Naive thymus-derived CD4-positive, alpha-beta T cell (primary cell): ENCODE measurements around the gene FRG2B. TPM values are rescaled to one million over a fixed set of nuclear protein-coding genes. Genes with fewer than 3 reads are reported as not detected.

Experiments used
- ATAC-seq: fragments of 150-1000 bp; cut with Tn5 transposase; 2 replicates; pipeline ENCODE4 v1.10.0; 2021; ENCODE audit warnings: mild to moderate bottlenecking, moderate library complexity
- CTCF ChIA-PET: fragments of 350-600 bp; sonication (Branson Sonifier 250); formaldehyde crosslinking; loops from one replicate; lab custom pipeline; 2021; ENCODE audit warnings: antibody characterized with exemption; lab: Charles Lee
- POLR2A ChIA-PET: fragments of 350-600 bp; sonication (Branson Sonifier 250); formaldehyde crosslinking; loops from one replicate; lab custom pipeline; 2021; ENCODE audit warnings: antibody characterized with exemption, inconsistent platforms; lab: Charles Lee
- DNase-seq, 9 donors: peaks; one replicate each; pipeline versions ENCODE4 v3.0.0 to v3.0.0-alpha.2; 2020 to 2022; ENCODE audit warnings: mixed read lengths in 1 of 9
- H3K27ac ChIP-seq: one replicate; pipeline ENCODE4 v1.7.0; 2013; ENCODE audit warnings: mild to moderate bottlenecking, low read depth, low read length, moderate library complexity
- H3K27me3 ChIP-seq, 2 donors: one replicate each; pipeline ENCODE4 v1.7.0; 2013; ENCODE audit warnings: low read length in 2 of 2, mild to moderate bottlenecking in 2 of 2, moderate library complexity in 2 of 2; ENCODE audit not compliant: control insufficient read depth in 2 of 2, insufficient read depth in 2 of 2
- H3K36me3 ChIP-seq, 3 experiments: 1 replicate in 2 of 3; 2 replicates in 1 of 3; pipeline ENCODE4 v1.7.0; 2013; ENCODE audit warnings: low read length in 3 of 3, mild to moderate bottlenecking in 3 of 3, moderate library complexity in 1 of 3; ENCODE audit not compliant: insufficient read depth in 3 of 3, control insufficient read depth in 2 of 3
- H3K4me1 ChIP-seq, 2 donors: one replicate each; pipeline ENCODE4 v1.7.0; 2013; ENCODE audit warnings: low read length in 2 of 2, mild to moderate bottlenecking in 2 of 2, moderate library complexity in 1 of 2; ENCODE audit not compliant: control insufficient read depth in 2 of 2, insufficient read depth in 2 of 2
- H3K4me3 ChIP-seq: 2 replicates; pipeline ENCODE4 v1.7.0; 2013; ENCODE audit warnings: mild to moderate bottlenecking, low read length
- H3K9me3 ChIP-seq, 3 experiments: 1 replicate in 2 of 3; 2 replicates in 1 of 3; pipeline ENCODE4 v1.7.0; 2013; ENCODE audit warnings: low read length in 3 of 3; ENCODE audit not compliant: control insufficient read depth in 2 of 3
- H3K27ac Mint-ChIP-seq, 9 donors: one replicate each; pipeline ENCODE4 v1.8.0; 2020 to 2022; ENCODE audit warnings: mixed read lengths in 9 of 9, mild to moderate bottlenecking in 8 of 9, moderate library complexity in 5 of 9, inconsistent platforms in 2 of 9
- H3K27me3 Mint-ChIP-seq, 5 donors: one replicate each; pipeline ENCODE4 v1.8.0; 2021 to 2022; ENCODE audit warnings: mixed read lengths in 5 of 5, mild to moderate bottlenecking in 1 of 5
- H3K36me3 Mint-ChIP-seq, 5 donors: one replicate each; pipeline ENCODE4 v1.8.0; 2020 to 2022; ENCODE audit warnings: mixed read lengths in 5 of 5, mild to moderate bottlenecking in 3 of 5, inconsistent platforms in 1 of 5
- H3K4me1 Mint-ChIP-seq, 7 donors: one replicate each; pipeline ENCODE4 v1.8.0; 2020 to 2022; ENCODE audit warnings: mixed read lengths in 7 of 7, mild to moderate bottlenecking in 3 of 7, inconsistent platforms in 1 of 7
- H3K4me3 Mint-ChIP-seq, 10 donors: one replicate each; pipeline ENCODE4 v1.8.0; 2020 to 2022; ENCODE audit warnings: mild to moderate bottlenecking in 10 of 10, mixed read lengths in 10 of 10, moderate library complexity in 6 of 10, inconsistent platforms in 2 of 10
- H3K9me3 Mint-ChIP-seq, 11 donors: one replicate each; pipeline ENCODE4 v1.8.0; 2020 to 2022; ENCODE audit warnings: mixed read lengths in 11 of 11, mild to moderate bottlenecking in 4 of 11, inconsistent platforms in 1 of 11, moderate library complexity in 1 of 11
- intact Hi-C, 2 donors: fragments of 100-400 bp; cut with micrococcal nuclease; formaldehyde crosslinking; loops; one replicate each; pipeline ENCODE4 v1.15.1; 2023
- polyA plus RNA-seq, 2 donors: library from polyadenylated mRNA; unstranded; fragments of 300-500 nt; fragmentation: Illumina TruSeq; gene quantifications; one replicate each; pipeline ENCODE4 v1.2.3, GENCODE V29; 2021
- total RNA-seq, 6 experiments: library from RNA in 5 of 6; stranded (reverse) in 5 of 6; gene quantifications; 1 replicate in 5 of 6; 2 replicates in 1 of 6; pipeline ENCODE4 v1.2.3 and lab custom pipeline; 2021 to 2026

Gene FRG2B
- total and polyA plus RNA-seq, 7 experiments from 2014 or later = not detected

DNA sequence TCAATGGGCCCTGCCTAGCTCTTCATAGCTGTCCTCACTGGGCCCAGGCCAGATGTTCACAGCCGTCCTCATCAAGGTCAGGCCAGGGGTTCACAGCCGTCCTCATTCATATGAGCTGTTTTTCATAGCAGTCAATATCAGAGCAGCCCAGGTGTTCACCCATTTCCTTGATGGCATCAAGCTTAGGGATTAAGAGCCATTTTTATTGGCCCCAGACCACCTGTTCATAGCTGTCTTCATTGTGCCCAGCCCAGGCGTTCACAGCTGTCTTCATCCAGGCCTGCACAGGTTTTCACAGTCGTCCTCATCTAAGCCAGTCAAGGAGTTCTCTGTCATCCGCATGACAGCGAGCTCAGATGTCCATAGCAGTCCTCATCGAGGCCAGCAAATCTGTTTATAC is 9.4 kb downstream of the FRG2B start:
- Mint-ChIP-seq H3K4me3 (no peak overlapping the region), H3K9me3 (peaks cover 0 to 8% (median 1%) of the 10 kb centered on the region in 11 donors), H3K27me3 (peaks cover 8 to 39% (median 26%) of the 10 kb centered on the region in 5 donors), H3K36me3 (peaks cover 0 to 5% (median 0%) of the 10 kb centered on the region in 5 donors), H3K4me1 (no peaks in the 10 kb centered on the region), H3K27ac (no peak overlapping the region)
- H3K36me3 ChIP-seq = no peaks in the 10 kb centered on the region
- H3K4me3 ChIP-seq = no peak overlapping the region
- no peaks in the 10 kb centered on the region for H3K4me1 ChIP-seq
- H3K27ac ChIP-seq = no peak overlapping the region
- H3K27me3 ChIP-seq = peaks cover 0 to 4% of the 10 kb centered on the region in 2 donors
- ChIA-PET POLR2A (no interaction called here), CTCF (interaction anchor here (1.1 to 1.3 kb wide), 2 partner anchors 10 to 11 kb away, joined by 3 to 4 read pairs; no protein-coding TSS in a partner anchor)
- DNase-seq (no peak), ATAC-seq (no peak)
- intact Hi-C loops = no loop called here
- H3K9me3 ChIP-seq = no peaks in the 10 kb centered on the region

DNA sequence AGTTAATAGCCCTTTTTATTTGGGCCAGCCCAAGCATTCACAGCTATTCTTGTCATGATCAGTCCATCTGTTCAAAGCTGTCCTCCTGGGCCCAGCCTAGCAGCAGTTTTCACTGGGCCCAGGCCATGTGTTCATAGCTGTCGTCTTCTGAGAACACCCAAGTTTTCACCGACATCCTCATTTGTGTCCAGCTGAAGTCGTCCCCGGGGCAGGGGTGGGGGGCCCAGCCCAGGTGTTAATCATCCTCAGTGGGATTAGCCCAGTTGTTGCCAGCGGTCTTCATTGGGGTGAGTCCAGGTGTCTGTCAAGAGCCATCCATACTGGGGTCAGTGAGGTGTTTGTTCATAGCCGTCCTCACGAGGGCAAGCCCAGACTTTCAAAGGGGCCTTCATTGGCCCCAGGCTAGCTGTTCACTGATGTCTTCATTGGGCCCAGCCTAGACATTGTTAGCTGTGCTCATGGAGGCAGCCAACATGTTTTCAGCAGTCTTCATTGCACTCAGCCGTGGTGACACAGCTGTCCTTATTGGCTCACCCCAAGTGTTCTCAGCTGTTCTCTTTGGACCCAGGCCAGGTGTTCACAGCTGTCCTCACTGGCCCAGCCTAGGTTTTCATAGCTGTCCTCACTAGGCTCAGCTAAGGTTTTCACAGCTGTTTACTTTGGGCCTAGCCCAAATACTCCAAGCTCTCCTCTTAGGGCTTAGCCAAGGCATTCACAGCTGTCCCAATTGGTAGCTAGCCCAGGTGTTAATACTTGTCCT is 10.0 kb downstream of the FRG2B start:
- ChIA-PET POLR2A (no interaction called here), CTCF (interaction anchor here (1.1 kb wide), 1 partner anchor 11 kb away, joined by 3 read pairs; no protein-coding TSS in a partner anchor)
- no peak overlapping the region for H3K27ac ChIP-seq
- H3K27me3 ChIP-seq = peaks cover 0 to 4% of the 10 kb centered on the region in 2 donors
- Mint-ChIP-seq H3K9me3 (peaks cover 0 to 11% (median 3%) of the 10 kb centered on the region in 11 donors), H3K4me3 (no peak overlapping the region), H3K27me3 (peaks cover 8 to 35% (median 26%) of the 10 kb centered on the region in 5 donors), H3K36me3 (peaks cover 0 to 6% (median 0%) of the 10 kb centered on the region in 5 donors), H3K4me1 (no peaks in the 10 kb centered on the region), H3K27ac (no peak overlapping the region)
- ATAC-seq = no peak
- no peak for DNase-seq
- H3K9me3 ChIP-seq = no peaks in the 10 kb centered on the region
- H3K4me1 ChIP-seq = no peaks in the 10 kb centered on the region
- H3K4me3 ChIP-seq = no peak overlapping the region
- intact Hi-C loops = no loop called here
- no peaks in the 10 kb centered on the region for H3K36me3 ChIP-seq

GRCh38 chr10:133614830-133615580 is 11.6 kb downstream of the FRG2B start:
- peaks cover 0 to 17% (median 5%) of the 10 kb centered on the region in 11 donors for H3K9me3 Mint-ChIP-seq
- Histone ChIP-seq H3K4me3 (no peak overlapping the region), H3K36me3 (no peaks in the 10 kb centered on the region), H3K4me1 (no peaks in the 10 kb centered on the region), H3K27me3 (no peaks in the 10 kb centered on the region), H3K9me3 (no peaks in the 10 kb centered on the region), H3K27ac (no peak overlapping the region)
- POLR2A ChIA-PET = no interaction called here
- DNase-seq = no peak
- CTCF ChIA-PET = interaction anchor here (1.0 to 1.2 kb wide), 2 partner anchors 9 to 285 kb away, joined by 3 to 7 read pairs; no protein-coding TSS in a partner anchor
- H3K27me3 Mint-ChIP-seq = peaks cover 8 to 30% (median 22%) of the 10 kb centered on the region in 5 donors
- H3K4me3 Mint-ChIP-seq = no peak overlapping the region
- ATAC-seq = no peak
- H3K27ac Mint-ChIP-seq = no peak overlapping the region
- H3K4me1 Mint-ChIP-seq = no peaks in the 10 kb centered on the region
- intact Hi-C loops = no loop called here
- H3K36me3 Mint-ChIP-seq = peaks cover 0 to 10% (median 0%) of the 10 kb centered on the region in 5 donors

DNA sequence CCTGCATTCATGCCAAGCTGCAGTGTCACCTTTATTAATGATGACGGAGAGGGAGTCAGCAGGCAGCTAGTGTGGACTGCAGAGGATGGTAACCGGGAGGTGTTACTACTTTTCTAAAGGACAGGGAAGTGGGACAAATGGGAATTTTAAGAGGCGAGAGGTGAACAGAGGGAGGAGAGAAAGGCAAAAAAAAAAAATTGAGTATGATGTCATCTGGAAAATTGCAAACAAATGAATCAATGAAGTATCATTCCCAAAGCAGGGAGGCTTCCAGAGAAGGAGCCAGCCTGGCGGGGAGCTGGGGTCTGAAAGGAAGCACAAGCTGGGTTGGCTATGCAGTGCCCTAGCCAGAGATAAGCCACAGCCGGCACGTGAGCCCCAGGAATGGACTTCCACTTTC is 12.9 kb downstream of the FRG2B start:
- no peak overlapping the region for H3K27ac ChIP-seq
- Mint-ChIP-seq H3K9me3 (peaks cover 0 to 17% (median 5%) of the 10 kb centered on the region in 11 donors), H3K27ac (no peak overlapping the region), H3K36me3 (peaks cover 0 to 4% (median 0%) of the 10 kb centered on the region in 5 donors), H3K4me3 (no peak overlapping the region), H3K4me1 (peaks cover 0 to 2% (median 0%) of the 10 kb centered on the region in 7 donors), H3K27me3 (peaks cover 15 to 28% (median 25%) of the 10 kb centered on the region in 5 donors)
- no peak overlapping the region for H3K4me3 ChIP-seq
- H3K9me3 ChIP-seq = no peaks in the 10 kb centered on the region
- DNase-seq (no peak), ATAC-seq (no peak)
- no peaks in the 10 kb centered on the region for H3K36me3 ChIP-seq
- intact Hi-C loops = no loop called here
- H3K27me3 ChIP-seq = no peaks in the 10 kb centered on the region
- ChIA-PET CTCF (interaction anchor here (0.9 to 1.2 kb wide), 3 partner anchors 8 to 286 kb away, joined by 3 to 7 read pairs (median 3); no protein-coding TSS in a partner anchor), POLR2A (no interaction called here)
- no peaks in the 10 kb centered on the region for H3K4me1 ChIP-seq

DNA sequence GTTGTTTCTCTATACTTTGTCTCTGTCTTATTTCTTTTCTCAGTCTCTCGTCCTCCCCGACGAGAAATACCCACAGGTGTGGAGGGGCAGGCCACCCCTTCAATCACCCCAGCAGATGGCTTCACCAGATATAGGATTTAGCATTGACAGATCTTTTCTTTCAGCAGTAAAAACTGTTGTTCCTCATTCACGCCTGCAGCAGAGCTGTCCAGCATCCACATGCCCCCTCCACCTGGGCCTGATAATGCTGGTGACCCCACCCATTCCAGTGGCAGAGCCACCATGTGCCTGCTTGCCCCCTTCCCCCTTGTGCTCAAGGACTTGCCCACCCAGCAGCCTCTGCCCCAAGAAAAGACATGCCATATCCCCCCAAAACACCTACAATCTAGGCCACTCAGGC is 15.5 kb downstream of the FRG2B start:
- CTCF ChIA-PET = no interaction called here
- Mint-ChIP-seq H3K27me3 (peaks cover 32 to 42% (median 40%) of the 10 kb centered on the region in 5 donors), H3K36me3 (peaks cover 0 to 4% (median 0%) of the 10 kb centered on the region in 5 donors), H3K4me1 (peaks cover 0 to 3% (median 0%) of the 10 kb centered on the region in 7 donors), H3K4me3 (no peak overlapping the region), H3K9me3 (peaks cover 0 to 31% (median 7%) of the 10 kb centered on the region in 11 donors), H3K27ac (no peak overlapping the region)
- Histone ChIP-seq H3K9me3 (no peaks in the 10 kb centered on the region), H3K4me1 (no peaks in the 10 kb centered on the region), H3K27me3 (no peaks in the 10 kb centered on the region), H3K27ac (no peak overlapping the region), H3K4me3 (no peak overlapping the region), H3K36me3 (no peaks in the 10 kb centered on the region)
- ATAC-seq = no peak
- POLR2A ChIA-PET = no interaction called here
- intact Hi-C loops = no loop called here
- no peak for DNase-seq

DNA sequence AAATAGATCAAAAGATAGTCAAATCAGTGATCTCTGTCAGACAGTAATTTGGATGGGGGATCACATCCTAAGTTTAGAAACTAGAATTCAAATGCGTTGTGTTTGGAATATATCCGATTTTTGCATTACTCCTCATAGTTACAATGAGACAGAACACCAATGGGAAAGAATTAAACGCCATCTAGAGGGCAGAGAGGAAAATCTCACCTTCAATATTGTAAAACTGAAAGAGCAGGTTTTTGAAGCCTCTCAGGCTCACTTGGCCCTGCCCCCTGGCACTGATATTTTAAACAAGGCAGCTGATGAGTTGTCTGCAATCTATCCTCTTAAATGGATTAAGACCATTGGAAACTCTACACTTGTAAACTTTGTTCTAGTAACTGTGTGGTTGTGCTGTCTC is 17.7 kb downstream of the FRG2B start:
- Histone ChIP-seq H3K4me3 (no peak overlapping the region), H3K27ac (no peak overlapping the region), H3K9me3 (no peaks in the 10 kb centered on the region), H3K4me1 (no peaks in the 10 kb centered on the region), H3K27me3 (no peaks in the 10 kb centered on the region), H3K36me3 (no peaks in the 10 kb centered on the region)
- intact Hi-C loops = loop anchor here (1.0 to 5.0 kb wide), 4 partner anchors 89 to 282 kb away; no protein-coding TSS in a partner anchor
- peaks cover 0 to 4% (median 0%) of the 10 kb centered on the region in 5 donors for H3K36me3 Mint-ChIP-seq
- no peak overlapping the region for H3K4me3 Mint-ChIP-seq
- H3K9me3 Mint-ChIP-seq = peaks cover 0 to 31% (median 7%) of the 10 kb centered on the region in 11 donors
- ATAC-seq (no peak), DNase-seq (peak in 5 of 9 donors; percentile 7 to 23 (median 17))
- POLR2A ChIA-PET = no interaction called here
- CTCF ChIA-PET = interaction anchor here (0.8 to 1.8 kb wide), 4 partner anchors 10 to 280 kb away, joined by 3 to 6 read pairs (median 5); no protein-coding TSS in a partner anchor
- H3K27ac Mint-ChIP-seq = no peak overlapping the region
- peaks cover 42 to 62% (median 56%) of the 10 kb centered on the region in 5 donors for H3K27me3 Mint-ChIP-seq
- peaks cover 0 to 3% (median 0%) of the 10 kb centered on the region in 7 donors for H3K4me1 Mint-ChIP-seq
